K562 (cell line): ENCODE measurements around the gene URI1. TPM values are rescaled to one million over a fixed set of nuclear protein-coding genes. Genes with fewer than 3 reads are reported as not detected.
A peak's percentile ranks its signal among the peaks of the same experiment; 100 is the strongest.

Experiments used
- ATAC-seq: fragments of 200-7000 bp; cut with Tn5 transposase; 3 replicates; pipeline ENCODE4 v1.9.1; 2020; ENCODE audit warnings: moderate library complexity
- BruUV-seq: library from RNA; stranded (reverse); fragments of 400-500 nt; replicated peaks from 2 replicates; lab custom pipeline; 2021; lab: Mats Ljungman, UMichigan
- CTCF ChIA-PET: fragments of 300-600 bp; formaldehyde crosslinking; extraction: SDS; loops from one replicate; lab custom pipeline; 2021; ENCODE audit warnings: low intra/inter-chr PET ratio; lab: Yijun Ruan, JAX
- POLR2A ChIA-PET: fragments of 300-600, 350-650 bp; sonication (Branson Sonifier 250); formaldehyde crosslinking; extraction: SDS; loops from one replicate; lab custom pipeline; 2021; ENCODE audit warnings: antibody characterized with exemption, inconsistent platforms; lab: Yijun Ruan, JAX
- DNase-seq, 4 experiments: peaks; one replicate each; pipeline versions ENCODE4 v3.0.0 to v3.0.0-alpha.2; 2011 to 2018; ENCODE audit warnings: low spot score in 3 of 4, mixed read lengths in 3 of 4; ENCODE audit errors: extremely low read depth in 1 of 4
- FAIRE-seq: peaks from 2 replicates; lab custom pipeline; 2011; peaks lifted over from hg19 to GRCh38; lab: Jason Lieb, UNC
- H2AFZ ChIP-seq: 2 replicates; pipeline ENCODE4 v1.6.0; 2011; ENCODE audit warnings: low read depth, low read length, control low read depth, inconsistent platforms
- H3K27ac ChIP-seq: fragments of 200-600 bp; 3 replicates; pipeline ENCODE4 v1.8.0; 2011; ENCODE audit warnings: low read depth, mild to moderate bottlenecking, control low read depth, inconsistent platforms, low read length, moderate library complexity, mixed read lengths; ENCODE audit errors: extremely low read depth
- H3K27me3 ChIP-seq, 2 experiments: fragments of 300-600 bp in 1 of 2; 2 replicates in 1 of 2; 3 replicates in 1 of 2; pipeline versions ENCODE4 v1.6.0 to v1.8.0; 2011; ENCODE audit warnings: inconsistent platforms in 2 of 2, low read length in 2 of 2, mild to moderate bottlenecking in 1 of 2, mixed read lengths in 1 of 2, moderate library complexity in 1 of 2; ENCODE audit not compliant: control insufficient read depth in 2 of 2, insufficient read depth in 2 of 2
- H3K36me3 ChIP-seq: fragments of 300-600 bp; 3 replicates; pipeline ENCODE4 v1.8.0; 2011; ENCODE audit warnings: mild to moderate bottlenecking, low read length, inconsistent platforms; ENCODE audit not compliant: control insufficient read depth, insufficient read depth
- H3K4me1 ChIP-seq, 2 experiments: fragments of 200-600 bp in 1 of 2; replicated peaks in 1 of 2; 2 replicates in 1 of 2; 3 replicates in 1 of 2; pipeline versions ENCODE4 v1.5.1 to v1.8.0; 2011; ENCODE audit warnings: inconsistent platforms in 2 of 2, low read length in 2 of 2, mild to moderate bottlenecking in 1 of 2, mixed read lengths in 1 of 2, moderate library complexity in 1 of 2; ENCODE audit not compliant: control insufficient read depth in 2 of 2, insufficient read depth in 2 of 2
- H3K4me2 ChIP-seq: 2 replicates; pipeline ENCODE4 v1.6.1; 2011; ENCODE audit warnings: low read length, control low read depth, inconsistent platforms, mixed read lengths; ENCODE audit not compliant: insufficient read depth
- H3K4me3 ChIP-seq: fragments of 200-600 bp; sonication (generic), shearing (Covaris generic); 2 replicates; pipeline ENCODE4 v1.5.1; 2016; ENCODE audit warnings: control low read depth, inconsistent platforms
- H3K79me2 ChIP-seq: fragments of 200-600 bp; 3 replicates; pipeline ENCODE4 v1.8.0; 2011; ENCODE audit warnings: low read length, inconsistent platforms; ENCODE audit not compliant: control insufficient read depth, insufficient read depth
- H3K9ac ChIP-seq, 2 experiments: 2 replicates each; pipeline versions ENCODE4 v1.6.0 to v1.6.1; 2011; ENCODE audit warnings: low read depth in 2 of 2, low read length in 2 of 2, control low read depth in 1 of 2, inconsistent platforms in 1 of 2, mild to moderate bottlenecking in 1 of 2, mixed read lengths in 1 of 2; ENCODE audit not compliant: insufficient read depth in 1 of 2
- H3K9me1 ChIP-seq: one replicate; pipeline ENCODE4 v1.6.0; 2011; ENCODE audit warnings: inconsistent platforms, mild to moderate bottlenecking, low read length, moderate library complexity; ENCODE audit not compliant: control insufficient read depth, insufficient read depth
- H3K9me3 ChIP-seq: replicated peaks from 2 replicates; pipeline ENCODE4 v1.5.1; 2011; ENCODE audit warnings: low read depth, low read length, inconsistent platforms; ENCODE audit not compliant: control insufficient read depth, insufficient read depth
- H4K20me1 ChIP-seq: replicated peaks from 2 replicates; pipeline ENCODE4 v1.6.1; 2011; ENCODE audit warnings: low read length, inconsistent platforms, mixed read lengths; ENCODE audit not compliant: control insufficient read depth, insufficient read depth
- ZNF146 ChIP-seq: IDR thresholded peaks from one replicate; pipeline ENCODE4 v1.6.1; 2018; ENCODE audit warnings: missing compliant biosample characterization; ENCODE audit not compliant: unreplicated experiment
- ZNF586 ChIP-seq: fragments of 450-650 bp; formaldehyde crosslinking; conservative IDR thresholded peaks from 2 replicates; pipeline ENCODE4 v1.4.0; 2020; ENCODE audit warnings: mild to moderate bottlenecking, moderate library complexity
- WGBS: fragments of 100-300 bp; shearing (Covaris generic); methylation state at CpG from one replicate; pipeline ENCODE4 v1.1.6; 2016; ENCODE audit warnings: low coverage, mixed read lengths; ENCODE audit not compliant: insufficient coverage; ENCODE audit errors: missing lambda C conversion rate; 5-methylcytosine and 5-hydroxymethylcytosine counted together
- in situ Hi-C: fragments of 300-500 bp; cut with MboI; formaldehyde crosslinking; loops from 4 replicates; pipeline ENCODE4 v1.15.0; 2018; ENCODE audit warnings: inconsistent platforms, mixed read lengths
- intact Hi-C: fragments of 100-400 bp; cut with micrococcal nuclease; formaldehyde crosslinking; loops from 2 replicates; pipeline ENCODE4 v1.14.2; 2022
- polyA plus RNA-seq, 8 experiments: library from polyadenylated mRNA; depleted of rRNA in 4 of 8; stranded (reverse) in 5 of 8; unstranded in 3 of 8; fragments of >200 nt; fragmentation: Nextera tagmentation in 2 of 8; fragmentation: Illumina TruSeq in 1 of 8; extraction: Ambion mirVana in 2 of 8; extraction: Trizol in 1 of 8; gene quantifications; 2 replicates each; pipeline versions ENCODE4 v1.2.1 to v1.2.3, GENCODE V29; 2011 to 2014; ENCODE audit warnings: inconsistent platforms in 1 of 8, missing spikeins in 1 of 8
- total RNA-seq, 7 experiments: library from RNA; depleted of rRNA in 6 of 7; stranded (reverse); fragments of >200 nt in 6 of 7; fragmentation: Illumina TruSeq in 2 of 7; extraction: Trizol in 2 of 7; gene quantifications; 2 replicates each; pipeline versions ENCODE4 v1.2.1 to v1.2.3, GENCODE V29; 2011 to 2021; ENCODE audit warnings: low replicate concordance in 1 of 7
- TF ChIP-seq, protein P1 (sequence below), 2 experiments: fragments of 450-650 bp in 1 of 2; sonication (generic) in 1 of 2; formaldehyde crosslinking in 1 of 2; IDR thresholded peaks; 2 replicates each; pipeline versions ENCODE4 v1.7.1 to v1.9.0; 2016 to 2022; ENCODE audit warnings: inconsistent platforms in 1 of 2, mild to moderate bottlenecking in 1 of 2, missing genetic modification reagents in 1 of 2

URI1 gene
- total and polyA plus RNA-seq, 9 of the 15 experiments (the other 6 are each of a cell fraction or from before 2014, with no cell fraction given), result 16.9 to 87.4 (median 63.9) TPM

DNA sequence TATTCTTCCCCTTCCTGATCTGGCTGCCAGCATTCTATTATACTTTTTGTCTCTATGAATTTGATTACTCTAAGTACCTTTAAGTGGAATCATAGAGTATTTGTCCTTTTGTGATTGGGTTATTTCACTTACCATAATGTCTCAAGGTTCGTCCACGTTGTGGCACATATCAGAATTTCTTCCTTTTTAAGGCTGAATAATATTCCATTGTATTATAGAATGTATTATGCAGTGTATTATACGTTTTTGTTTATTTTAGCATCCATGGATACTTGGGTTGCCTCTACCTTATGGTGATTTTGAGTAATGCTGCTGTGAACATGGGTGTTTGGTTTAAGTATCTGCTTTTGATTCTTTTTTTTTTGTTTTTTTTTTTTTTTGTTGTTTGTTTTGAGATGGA, 19.3 kb downstream of the URI1 start:
- ATAC-seq (no peak), FAIRE-seq (peak; percentile 59), DNase-seq (no peak)
- 73% methylated on average over 3 of the region's 3 CpGs for WGBS
- ChIA-PET POLR2A (no interaction called here), CTCF (no interaction called here)
- in situ Hi-C loops, result no loop called here
- no peak overlapping the region for H3K4me3 ChIP-seq
- no TSS peak for BruUV-seq
- H3K27ac ChIP-seq, result no peak overlapping the region
- H3K79me2 ChIP-seq, result peaks cover 98% of the 10 kb centered on the region
- peaks cover 3% of the 10 kb centered on the region; the same call in 1 of the 3 replicates for H3K36me3 ChIP-seq
- intact Hi-C loops, result no loop called here
- H3K4me2 ChIP-seq, result no peak overlapping the region
- TF ChIP-seq ZNF146 (CRISPR knock-in tag) (peak; percentile 18), ZNF586 (CRISPR knock-in tag) (no peak)
- H3K9ac ChIP-seq, result no peak overlapping the region
- no peaks in the 10 kb centered on the region for H3K9me1 ChIP-seq
- peaks cover 0 to 14% of the 10 kb centered on the region in 2 experiments; a peak in 2 of 5 replicates for H3K4me1 ChIP-seq
- H3K27me3 ChIP-seq, result no peaks in the 10 kb centered on the region
- no peak overlapping the region for H2AFZ ChIP-seq
- H4K20me1 ChIP-seq, result peaks cover 18% of the 10 kb centered on the region; the same call in 1 of the 2 replicates
- H3K9me3 ChIP-seq, result no peaks in the 10 kb centered on the region

DNA sequence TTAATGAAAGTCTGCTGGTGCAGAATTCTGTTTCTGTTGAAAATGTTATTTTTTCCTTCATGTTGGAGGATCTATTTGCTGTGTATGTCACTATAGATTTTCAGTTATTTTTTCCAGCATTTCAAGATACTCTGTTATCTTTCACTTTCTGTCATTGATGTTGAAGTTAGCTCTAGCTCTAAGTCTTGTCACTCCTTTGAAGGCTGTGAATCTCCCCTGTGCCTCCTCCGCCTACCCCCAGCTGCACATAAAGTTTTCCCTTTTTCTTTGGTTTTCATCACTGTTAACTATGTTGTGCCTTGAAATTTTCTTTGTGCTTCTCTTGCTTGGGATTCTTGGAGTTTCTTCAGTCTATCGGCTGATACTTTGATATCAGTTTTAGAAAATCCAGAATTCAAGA, 20.8 kb downstream of the URI1 start:
- no peak for ATAC-seq
- Histone ChIP-seq H3K79me2 (peaks cover 98% of the 10 kb centered on the region), H3K4me3 (no peak overlapping the region), H3K4me1 (peaks cover 5 to 26% of the 10 kb centered on the region in 2 experiments; a peak in 4 of 5 replicates), H3K36me3 (0 out of 3 replicates have a peak, but pooled peaks cover 3% of the 10 kb centered on the region), H4K20me1 (peaks cover 32% of the 10 kb centered on the region; the same call in 1 of the 2 replicates), H3K9me3 (no peaks in the 10 kb centered on the region), H3K9ac (no peak overlapping the region), H3K4me2 (no peak overlapping the region), H2AFZ (no peak overlapping the region), H3K27me3 (no peaks in the 10 kb centered on the region), H3K9me1 (no peaks in the 10 kb centered on the region), H3K27ac (no peak overlapping the region)
- BruUV-seq, result no TSS peak
- POLR2A ChIA-PET, result interaction anchor here (1.5 kb wide), 1 partner anchor 15 kb away, joined by 3 read pairs; no protein-coding TSS in a partner anchor
- 82% methylated on average over 2 of the region's 2 CpGs for WGBS
- in situ Hi-C loops (no loop called here), intact Hi-C loops (no loop called here)
- no peak for DNase-seq
- CTCF ChIA-PET, result no interaction called here
- FAIRE-seq, result no peak
- TF ChIP-seq, protein P1, sequence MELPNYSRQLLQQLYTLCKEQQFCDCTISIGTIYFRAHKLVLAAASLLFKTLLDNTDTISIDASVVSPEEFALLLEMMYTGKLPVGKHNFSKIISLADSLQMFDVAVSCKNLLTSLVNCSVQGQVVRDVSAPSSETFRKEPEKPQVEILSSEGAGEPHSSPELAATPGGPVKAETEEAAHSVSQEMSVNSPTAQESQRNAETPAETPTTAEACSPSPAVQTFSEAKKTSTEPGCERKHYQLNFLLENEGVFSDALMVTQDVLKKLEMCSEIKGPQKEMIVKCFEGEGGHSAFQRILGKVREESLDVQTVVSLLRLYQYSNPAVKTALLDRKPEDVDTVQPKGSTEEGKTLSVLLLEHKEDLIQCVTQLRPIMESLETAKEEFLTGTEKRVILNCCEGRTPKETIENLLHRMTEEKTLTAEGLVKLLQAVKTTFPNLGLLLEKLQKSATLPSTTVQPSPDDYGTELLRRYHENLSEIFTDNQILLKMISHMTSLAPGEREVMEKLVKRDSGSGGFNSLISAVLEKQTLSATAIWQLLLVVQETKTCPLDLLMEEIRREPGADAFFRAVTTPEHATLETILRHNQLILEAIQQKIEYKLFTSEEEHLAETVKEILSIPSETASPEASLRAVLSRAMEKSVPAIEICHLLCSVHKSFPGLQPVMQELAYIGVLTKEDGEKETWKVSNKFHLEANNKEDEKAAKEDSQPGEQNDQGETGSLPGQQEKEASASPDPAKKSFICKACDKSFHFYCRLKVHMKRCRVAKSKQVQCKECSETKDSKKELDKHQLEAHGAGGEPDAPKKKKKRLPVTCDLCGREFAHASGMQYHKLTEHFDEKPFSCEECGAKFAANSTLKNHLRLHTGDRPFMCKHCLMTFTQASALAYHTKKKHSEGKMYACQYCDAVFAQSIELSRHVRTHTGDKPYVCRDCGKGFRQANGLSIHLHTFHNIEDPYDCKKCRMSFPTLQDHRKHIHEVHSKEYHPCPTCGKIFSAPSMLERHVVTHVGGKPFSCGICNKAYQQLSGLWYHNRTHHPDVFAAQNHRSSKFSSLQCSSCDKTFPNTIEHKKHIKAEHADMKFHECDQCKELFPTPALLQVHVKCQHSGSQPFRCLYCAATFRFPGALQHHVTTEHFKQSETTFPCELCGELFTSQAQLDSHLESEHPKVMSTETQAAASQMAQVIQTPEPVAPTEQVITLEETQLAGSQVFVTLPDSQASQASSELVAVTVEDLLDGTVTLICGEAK (IDR thresholded peaks at IDR 0.05), result peak; percentile 48; the same call in 1 of the 2 replicates
- TF ChIP-seq, protein P1 (CRISPR knock-in tag; IDR thresholded peaks at IDR 0.05), result no peak
